ENCODE results near the gene SLC25A14.

The SLC25A14 gene

GRCh38 chrX:130376077-130376476 lies 36.4 kb downstream of the SLC25A14 start:
- intact Hi-C loops (cut with DNase I), result no loop called here
- no peak for DNase-seq

- DNase-seq, result no peak
- intact Hi-C loops (cut with DNase I), result no loop called here
These were observed 38.4 kb downstream of the SLC25A14 start for GRCh38 chrX:130378024-130378669.

GRCh38 chrX:130385520-130385919 lies 45.8 kb downstream of the SLC25A14 start, which contains the start of gene GPR119:
TSS of gene GPR119 (minus strand) at chrX:130385674. CDS start at chrX:130385447, 227 bp downstream.
- DNase-seq, result no peak
- intact Hi-C loops (cut with DNase I), result no loop called here

- DNase-seq, result no peak
- intact Hi-C loops (cut with DNase I), result no loop called here
These were observed 46.7 kb downstream of the SLC25A14 start for GRCh38 chrX:130386408-130386808.

- intact Hi-C loops (cut with DNase I), result loop anchor here (2.0 kb wide), 1 partner anchor 523 kb away; no protein-coding TSS in a partner anchor
These were observed 53.8 kb downstream of the SLC25A14 start for GRCh38 chrX:130393451-130394074.

GRCh38 chrX:130395341-130395740 lies 55.6 kb downstream of the SLC25A14 start:
- no peak for DNase-seq
- intact Hi-C loops (cut with DNase I), result no loop called here

More at GRCh38 chrX:130393451-130394074, 53.8 kb downstream of the SLC25A14 start:
- peak; percentile 26 to 95 (median 66) for DNase-seq

- intact Hi-C loops (cut with DNase I), result loop anchor here (5.0 to 10.0 kb wide), 2 partner anchors 133 to 501 kb away; partner anchors contain the start of gene ENOX2
- peak; percentile 52 to 97 (median 68) for DNase-seq
These were observed 61.9 kb downstream of the SLC25A14 start, which contains the start of gene RBMX2 for GRCh38 chrX:130401415-130402207. TSS of gene RBMX2 (plus strand) at chrX:130401987. CDS start at chrX:130402033, 46 bp downstream.

GRCh38 chrX:130402208-130402684 lies 62.5 kb downstream of the SLC25A14 start:
- intact Hi-C loops (cut with DNase I), result loop anchor here (5.0 to 10.0 kb wide), 2 partner anchors 133 to 500 kb away; partner anchors contain the start of gene ENOX2
- no peak for DNase-seq

- DNase-seq, result no peak
These were observed 73.7 kb downstream of the SLC25A14 start for GRCh38 chrX:130413415-130413814.

GRCh38 chrX:130414800-130415199 lies 75.1 kb downstream of the SLC25A14 start:
- intact Hi-C loops (cut with DNase I), result no loop called here
- no peak for DNase-seq

More at GRCh38 chrX:130413415-130413814, 73.7 kb downstream of the SLC25A14 start:
- intact Hi-C loops (cut with DNase I), result no loop called here

- intact Hi-C loops (cut with DNase I), result no loop called here
- no peak for DNase-seq
These were observed 75.5 kb downstream of the SLC25A14 start for GRCh38 chrX:130415201-130415600.

- intact Hi-C loops (cut with DNase I), result no loop called here
- DNase-seq, result no peak
These were observed 77.1 kb downstream of the SLC25A14 start for GRCh38 chrX:130416785-130417184.

- intact Hi-C loops (cut with DNase I), result no loop called here
- no peak for DNase-seq
These were observed 78.3 kb downstream of the SLC25A14 start for GRCh38 chrX:130418066-130418465.

- no peak for DNase-seq
- intact Hi-C loops (cut with DNase I), result no loop called here
These were observed 79.0 kb downstream of the SLC25A14 start for GRCh38 chrX:130418740-130419139.

- DNase-seq, result no peak
- intact Hi-C loops (cut with DNase I), result no loop called here
These were observed 79.5 kb downstream of the SLC25A14 start for GRCh38 chrX:130419263-130419662.
